Uterus (tissue), 2 donors: ENCODE data around the gene MAD1L1.

ENCODE experiments used
- POLR2A ChIP-seq, 2 donors: fragments of 450-650 bp; IDR thresholded peaks; one replicate each; pipeline ENCODE4 v1.6.1; 2016; ENCODE audit warnings: antibody characterized with exemption in 2 of 2, mild to moderate bottlenecking in 1 of 2, moderate library complexity in 1 of 2
- TF ChIP-seq, protein P1 (sequence below), 4 experiments: fragments of 200-600 bp in 2 of 4; fragments of 450-650 bp in 2 of 4; sonication (generic) in 2 of 4; IDR thresholded peaks; one replicate each; pipeline ENCODE4 v1.5.1; 2016 to 2019; ENCODE audit warnings: antibody characterized with exemption in 4 of 4, mild to moderate bottlenecking in 2 of 4, moderate library complexity in 1 of 4

DNA sequence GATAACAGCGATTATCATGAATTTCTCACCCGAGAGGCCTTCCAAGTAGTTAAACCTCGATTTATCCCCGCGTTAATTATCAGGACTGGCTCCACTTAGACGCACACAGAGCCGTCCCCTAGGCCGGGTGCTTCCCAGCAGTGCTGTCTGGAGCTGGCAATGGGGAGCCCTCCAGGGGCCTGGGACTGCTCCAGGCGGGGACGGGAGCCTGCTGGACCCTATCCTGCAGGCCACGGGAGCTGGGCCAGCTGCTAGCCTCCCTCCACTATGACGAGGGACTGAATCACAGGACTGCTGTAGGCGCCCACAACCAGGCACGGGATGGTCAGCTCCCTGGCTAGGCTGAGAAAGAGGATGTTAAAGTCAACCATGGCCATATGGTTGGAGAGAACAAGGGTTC, 333.5 kb downstream of the MAD1L1 start:
- TF ChIP-seq, protein P1, sequence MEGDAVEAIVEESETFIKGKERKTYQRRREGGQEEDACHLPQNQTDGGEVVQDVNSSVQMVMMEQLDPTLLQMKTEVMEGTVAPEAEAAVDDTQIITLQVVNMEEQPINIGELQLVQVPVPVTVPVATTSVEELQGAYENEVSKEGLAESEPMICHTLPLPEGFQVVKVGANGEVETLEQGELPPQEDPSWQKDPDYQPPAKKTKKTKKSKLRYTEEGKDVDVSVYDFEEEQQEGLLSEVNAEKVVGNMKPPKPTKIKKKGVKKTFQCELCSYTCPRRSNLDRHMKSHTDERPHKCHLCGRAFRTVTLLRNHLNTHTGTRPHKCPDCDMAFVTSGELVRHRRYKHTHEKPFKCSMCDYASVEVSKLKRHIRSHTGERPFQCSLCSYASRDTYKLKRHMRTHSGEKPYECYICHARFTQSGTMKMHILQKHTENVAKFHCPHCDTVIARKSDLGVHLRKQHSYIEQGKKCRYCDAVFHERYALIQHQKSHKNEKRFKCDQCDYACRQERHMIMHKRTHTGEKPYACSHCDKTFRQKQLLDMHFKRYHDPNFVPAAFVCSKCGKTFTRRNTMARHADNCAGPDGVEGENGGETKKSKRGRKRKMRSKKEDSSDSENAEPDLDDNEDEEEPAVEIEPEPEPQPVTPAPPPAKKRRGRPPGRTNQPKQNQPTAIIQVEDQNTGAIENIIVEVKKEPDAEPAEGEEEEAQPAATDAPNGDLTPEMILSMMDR (IDR thresholded peaks at IDR 0.05): no peak
- TF ChIP-seq POLR2A (IDR thresholded peaks at IDR 0.05): no peak
